ENCODE results near the gene HOXB7. TPM values are rescaled to one million over a fixed set of nuclear protein-coding genes. Genes with fewer than 3 reads are reported as not detected.

The HOXB7 gene
- total and polyA plus RNA-seq, 2 of the 13 experiments (the other 11 are each of a cell fraction or from before 2014, with no cell fraction given), result 0.04 TPM; not detected in 1

- 32% methylated on average over 9 of the region's 10 CpGs for WGBS (ENCODE audit: low lambda C conversion rate)
- peaks cover 17% of the 10 kb centered on the region for H3K4me1 ChIP-seq (ENCODE audit: insufficient read depth, low read length)
- no peak overlapping the region for H2AFZ ChIP-seq (ENCODE audit: low read length)
- no peak overlapping the region for H3K9ac ChIP-seq (ENCODE audit: insufficient read depth, low read depth, low read length)
- ChIA-PET POLR2A (no interaction called here), CTCF (ENCODE audit: low intra/inter-chr PET ratio, low total read pairs) (no interaction called here)
- no peaks in the 10 kb centered on the region for H3K79me2 ChIP-seq (ENCODE audit: insufficient read depth, low read length)
- no peak overlapping the region for H3K4me3 ChIP-seq (replicated peaks in 1 of 3; ENCODE audit: insufficient read depth in 1 of 3, low read depth in 2 of 3, low read length in 3 of 3)
- no peak for FAIRE-seq
- intact Hi-C loops (cut with micrococcal nuclease; ENCODE audit: unreplicated experiment) (no loop called here), in situ Hi-C loops (cut with HindIII; ENCODE audit: extremely low pct_ligation_motif_present, low pct_unique_long_range_greater_than_20kb) (no loop called here)
- no peaks in the 10 kb centered on the region for H3K9me3 ChIP-seq (ENCODE audit: low read length)
- no peaks in the 10 kb centered on the region for H3K36me3 ChIP-seq (replicated peaks in 1 of 2; ENCODE audit: control insufficient read depth in 1 of 2, insufficient read depth in 2 of 2, low read length in 2 of 2)
- no TSS peak for BruUV-seq (replicated peaks)
- no peak for ATAC-seq
- H4K20me1 ChIP-seq (ENCODE audit: insufficient read depth, low read length), result peaks cover 2% of the 10 kb centered on the region; the same call in 1 of the 2 replicates
- no peak for DNase-seq (ENCODE audit: low spot score)
- no peak overlapping the region for H3K27ac ChIP-seq (ENCODE audit: extremely low read length, insufficient read depth, low read length)
- peaks cover 24 to 95% of the 10 kb centered on the region in 2 experiments; a peak in 4 of 5 replicates for H3K27me3 ChIP-seq (ENCODE audit: control insufficient read depth in 1 of 2, insufficient read depth in 2 of 2, low read length in 2 of 2)
- no peak overlapping the region for H3K4me2 ChIP-seq (ENCODE audit: low read depth, low read length)
- TF ChIP-seq ZNF282 (IDR thresholded peaks at IDR 0.05; ENCODE audit: partially characterized antibody), result no peak
- TF ChIP-seq HOXD1 (CRISPR knock-in tag; IDR thresholded peaks at IDR 0.05), result no peak
- TF ChIP-seq ARID5B (CRISPR knock-in tag; IDR thresholded peaks at IDR 0.05), result no peak
- TF ChIP-seq ZNF710 (CRISPR knock-in tag; IDR thresholded peaks at IDR 0.05; ENCODE audit: borderline replicate concordance), result no peak
- no peak for TF ChIP-seq ATRX (CRISPR knock-in tag; IDR thresholded peaks at IDR 0.05; ENCODE audit: borderline replicate concordance)
- no peak for TF ChIP-seq ZUFSP (CRISPR knock-in tag; IDR thresholded peaks at IDR 0.05; ENCODE audit: borderline replicate concordance)
- TF ChIP-seq NCOR1 (IDR thresholded peaks at IDR 0.05; ENCODE audit: borderline replicate concordance, low read length), result no peak
- TF ChIP-seq ZBED4 (CRISPR knock-in tag; IDR thresholded peaks at IDR 0.05; ENCODE audit: borderline replicate concordance), result no peak
- TF ChIP-seq ZNF205 (CRISPR knock-in tag; IDR thresholded peaks at IDR 0.05), result no peak
- no peak for TF ChIP-seq ZNF256 (CRISPR knock-in tag; conservative IDR thresholded peaks at IDR 0.05)
- TF ChIP-seq JUNB (CRISPR knock-in tag; IDR thresholded peaks at IDR 0.05; ENCODE audit: borderline replicate concordance), result no peak
- no peak for TF ChIP-seq RBM39 (IDR thresholded peaks at IDR 0.05; ENCODE audit: low read depth, low read length, poor library complexity, severe bottlenecking)
- no peak for TF ChIP-seq MTF2 (CRISPR knock-in tag; IDR thresholded peaks at IDR 0.05; ENCODE audit: borderline replicate concordance)
Observed at GRCh38 chr17:48605409-48605919, 5.4 kb downstream of the HOXB7 start.

All from HepG2 (cell line).